ENCODE results near the gene SLF2. TPM values are rescaled to one million over a fixed set of nuclear protein-coding genes. Genes with fewer than 3 reads are reported as not detected.

SLF2 gene
- total and polyA plus RNA-seq, 9 of the 15 experiments (the other 6 are each of a cell fraction or from before 2014, with no cell fraction given), result 1.7 to 18.4 (median 7.8) TPM

GRCh38 chr10:100978901-100979195, 66.1 kb downstream of the SLF2 start:
- ATAC-seq (no peak), FAIRE-seq (no peak), DNase-seq (ENCODE audit: extremely low read depth in 1 of 4, low spot score in 3 of 4) (no peak)
- intact Hi-C loops (cut with micrococcal nuclease), result no loop called here
- H3K9me3 ChIP-seq (replicated peaks; ENCODE audit: control insufficient read depth, insufficient read depth, low read depth, low read length), result no peaks in the 10 kb centered on the region
- no peak for TF ChIP-seq HMBOX1 (IDR thresholded peaks at IDR 0.05)
- no peak for TF ChIP-seq SMAD3 (CRISPR knock-in tag; conservative IDR thresholded peaks at IDR 0.05)
- TF ChIP-seq ESRRB (CRISPR knock-in tag; IDR thresholded peaks at IDR 0.05; ENCODE audit: borderline replicate concordance), result no peak
- TF ChIP-seq ZNF133 (CRISPR knock-in tag; IDR thresholded peaks at IDR 0.05), result no peak
- TF ChIP-seq MAFK (IDR thresholded peaks at IDR 0.05; ENCODE audit: low read length), result no peak
- TF ChIP-seq PHB2 (IDR thresholded peaks at IDR 0.05; ENCODE audit: low read depth), result no peak
- no peak for TF ChIP-seq JUNB (CRISPR knock-in tag; conservative IDR thresholded peaks at IDR 0.05)
- no peak for TF ChIP-seq STAT5B (CRISPR knock-in tag; IDR thresholded peaks at IDR 0.05)
- TF ChIP-seq ZNF274 (IDR thresholded peaks at IDR 0.05; ENCODE audit: borderline replicate concordance, low read depth, low read length), result no peak
- TF ChIP-seq BCOR (IDR thresholded peaks at IDR 0.05), result no peak
- no peak for TF ChIP-seq NBN (IDR thresholded peaks at IDR 0.05; ENCODE audit: low read depth)
- no peak for TF ChIP-seq GABPB2 (CRISPR knock-in tag; conservative IDR thresholded peaks at IDR 0.05)
- no peak for TF ChIP-seq ZNF197 (CRISPR knock-in tag; IDR thresholded peaks at IDR 0.05; ENCODE audit: low read depth)
- TF ChIP-seq ZEB2 (IDR thresholded peaks at IDR 0.05), result no peak
- no peak for TF ChIP-seq JUND (IDR thresholded peaks at IDR 0.05; ENCODE audit: borderline replicate concordance, low read depth, low read length)
- no peak for TF ChIP-seq JUND (tag; IDR thresholded peaks at IDR 0.05; ENCODE audit: borderline replicate concordance, low read depth, low read length)
- no peak for TF ChIP-seq ZNF76 (CRISPR knock-in tag; IDR thresholded peaks at IDR 0.05; ENCODE audit: borderline replicate concordance)
- TF ChIP-seq NKRF (IDR thresholded peaks at IDR 0.05; ENCODE audit: borderline replicate concordance), result no peak
- TF ChIP-seq ZNF830 (CRISPR knock-in tag; IDR thresholded peaks at IDR 0.05), result no peak
- no peak for TF ChIP-seq MTA3 (IDR thresholded peaks at IDR 0.05; ENCODE audit: borderline replicate concordance)
- no peak for TF ChIP-seq BDP1 (IDR thresholded peaks at IDR 0.05; ENCODE audit: insufficient read depth, insufficient read length)
- no peak overlapping the region for H3K4me2 ChIP-seq (ENCODE audit: insufficient read depth, low read length)
- peaks cover 0 to 4% of the 10 kb centered on the region in 2 experiments; a peak in 2 of 5 replicates for H3K4me1 ChIP-seq (replicated peaks in 1 of 2; ENCODE audit: control insufficient read depth in 2 of 2, insufficient read depth in 2 of 2, low read length in 2 of 2)
- WGBS (ENCODE audit: insufficient coverage, low coverage, missing lambda C conversion rate), result 38% methylated on average over 7 of the region's 10 CpGs
- no peak overlapping the region for H2AFZ ChIP-seq (ENCODE audit: low read depth, low read length)
- no peaks in the 10 kb centered on the region for H3K27me3 ChIP-seq (ENCODE audit: control insufficient read depth in 2 of 2, insufficient read depth in 2 of 2, low read length in 2 of 2)
- H3K9ac ChIP-seq (ENCODE audit: insufficient read depth in 1 of 2, low read depth in 2 of 2, low read length in 2 of 2), result no peak overlapping the region
- no peaks in the 10 kb centered on the region for H3K9me1 ChIP-seq (ENCODE audit: control insufficient read depth, insufficient read depth, low read length)
- in situ Hi-C loops (cut with MboI), result loop anchor here (25.0 kb wide), 1 partner anchor 1058 kb away; no protein-coding TSS in a partner anchor
- peaks cover 10% of the 10 kb centered on the region; the same call in 1 of the 3 replicates for H3K36me3 ChIP-seq (ENCODE audit: control insufficient read depth, insufficient read depth, low read length)
- no peak overlapping the region for H3K27ac ChIP-seq (ENCODE audit: extremely low read depth, low read depth, low read length)
- H3K4me3 ChIP-seq, result no peak overlapping the region
- no peaks in the 10 kb centered on the region for H3K79me2 ChIP-seq (ENCODE audit: control insufficient read depth, insufficient read depth, low read length)
- POLR2A ChIA-PET, result no interaction called here
- CTCF ChIA-PET (ENCODE audit: low intra/inter-chr PET ratio), result no interaction called here
- no peaks in the 10 kb centered on the region; the same call in 1 of the 2 replicates for H4K20me1 ChIP-seq (replicated peaks; ENCODE audit: control insufficient read depth, insufficient read depth, low read length)
- BruUV-seq (replicated peaks), result no TSS peak
